Measurements from ENCODE around the gene RPL23.
A peak's percentile ranks its signal among the peaks of the same experiment; 100 is the strongest.

Gene RPL23

DNA sequence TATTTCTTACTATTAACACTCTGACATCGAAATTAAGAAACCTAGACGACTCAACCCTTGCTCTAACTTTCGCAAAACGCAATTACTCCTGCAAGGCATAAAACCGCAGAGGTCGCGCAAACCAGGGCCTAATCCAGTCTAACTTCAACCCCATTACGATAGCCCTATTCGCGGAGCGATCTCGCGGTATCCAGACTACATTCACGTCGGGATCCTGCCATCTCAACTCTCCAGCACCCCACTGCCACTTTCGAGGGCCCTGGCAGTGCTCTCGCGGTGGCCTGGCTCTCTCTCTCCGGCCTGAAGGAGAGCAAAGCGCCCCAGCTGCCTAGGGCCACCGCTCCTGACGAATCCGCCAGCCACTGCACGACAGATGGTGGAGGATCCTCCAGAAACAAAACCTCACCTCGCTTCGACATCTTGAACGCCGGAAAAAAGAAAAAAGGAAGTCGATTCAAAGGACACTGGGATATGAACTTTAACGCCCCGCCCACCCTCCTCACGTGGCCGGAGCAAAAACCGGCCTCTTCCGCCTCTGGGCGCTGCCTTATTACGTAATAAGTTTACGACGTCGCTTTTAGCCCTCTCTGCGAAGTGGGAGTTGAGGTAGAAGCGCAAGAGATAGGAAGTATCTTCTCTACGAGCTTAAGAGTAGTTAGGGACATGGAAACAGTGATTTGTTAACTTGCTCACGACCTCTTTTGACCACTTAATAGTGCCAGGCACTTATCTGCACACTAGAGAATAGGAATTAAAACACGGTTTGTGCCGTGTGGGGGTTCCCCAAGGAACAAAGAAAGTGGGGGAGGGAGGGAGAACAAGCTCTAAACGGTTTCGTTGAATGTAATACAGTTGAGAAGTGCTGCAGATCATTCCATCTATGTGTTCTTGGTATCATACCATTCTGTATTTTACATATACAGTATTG, at the start of gene RPL23:
TSS of gene RPL23 (minus strand) at position 430 of the 928 bp plus-strand sequence. CDS start at position 419, 11 bp downstream.
- H3K4me3 ChIP-seq (ENCODE audit: low read length), result peak within 1 kb of the TSS; percentile 99
- peak; percentile 97 for DNase-seq (ENCODE audit: low read depth)
- TF ChIP-seq CTCF (IDR thresholded peaks at IDR 0.05; ENCODE audit: insufficient read depth, low read depth, low read length, missing control alignments), result no peak

- H3K4me3 ChIP-seq (ENCODE audit: low read length), result no peak overlapping the region
- DNase-seq (ENCODE audit: low read depth), result peak; percentile 94
Observed at GRCh38 chr17:38900978-38901656, 47.6 kb upstream of the RPL23 start.

GRCh38 chr17:38899421-38899820, 45.9 kb upstream of the RPL23 start:
- no peak overlapping the region for H3K4me3 ChIP-seq (ENCODE audit: low read length)
- DNase-seq (ENCODE audit: low read depth), result no peak
- TF ChIP-seq CTCF (IDR thresholded peaks at IDR 0.05; ENCODE audit: insufficient read depth, low read depth, low read length, missing control alignments), result no peak

More at GRCh38 chr17:38900978-38901656, 47.6 kb upstream of the RPL23 start:
- no peak for TF ChIP-seq CTCF (IDR thresholded peaks at IDR 0.05; ENCODE audit: insufficient read depth, low read depth, low read length, missing control alignments)

DNA sequence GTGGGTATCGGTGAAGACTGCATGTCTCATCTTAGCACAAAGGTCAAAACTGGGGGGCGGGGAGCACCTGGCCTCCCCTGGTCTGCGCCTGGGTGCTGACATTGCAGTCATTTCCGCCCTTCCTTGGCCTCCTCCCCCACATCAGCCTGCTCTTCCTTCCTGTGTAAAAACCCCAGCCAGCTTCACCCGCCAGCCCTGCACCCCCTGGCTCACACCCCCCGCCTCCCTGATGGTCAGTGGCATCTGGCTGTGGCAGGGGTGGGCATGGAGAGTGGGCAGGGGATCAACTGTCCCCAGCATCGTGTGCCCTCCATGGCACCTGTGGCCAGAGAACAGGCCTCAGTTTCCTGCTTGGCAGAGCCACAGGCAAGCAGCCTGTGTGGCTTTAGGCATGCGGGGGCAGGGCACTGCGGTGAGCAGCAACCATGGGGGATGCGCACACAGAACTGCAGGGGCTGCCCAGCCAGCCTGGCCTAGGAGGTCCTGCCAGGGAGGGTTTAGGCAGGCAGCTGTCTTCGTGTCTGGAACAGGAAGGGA, 45.4 kb upstream of the RPL23 start:
- no peak overlapping the region for H3K4me3 ChIP-seq (ENCODE audit: low read length)
- no peak for TF ChIP-seq CTCF (IDR thresholded peaks at IDR 0.05; ENCODE audit: insufficient read depth, low read depth, low read length, missing control alignments)
- DNase-seq (ENCODE audit: low read depth), result no peak

DNA sequence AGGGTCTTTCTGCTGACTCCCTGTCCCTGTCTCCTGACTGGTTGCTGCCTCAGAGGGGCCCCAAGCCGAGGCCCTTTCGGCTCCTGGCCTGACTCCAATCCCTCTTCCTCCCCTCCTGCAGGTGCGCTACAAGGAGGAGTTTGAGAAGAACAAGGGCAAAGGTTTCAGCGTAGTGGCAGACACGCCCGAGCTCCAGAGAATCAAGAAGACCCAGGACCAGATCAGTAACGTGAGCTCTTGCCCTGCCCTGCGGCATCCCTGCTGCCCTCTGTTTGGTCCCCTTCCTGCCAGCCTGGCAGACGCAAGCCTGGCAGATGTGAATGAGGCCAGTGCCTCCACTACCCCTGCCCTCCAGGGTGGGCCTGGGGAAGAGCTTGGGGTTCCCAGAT, 44.8 kb upstream of the RPL23 start:
- H3K4me3 ChIP-seq (ENCODE audit: low read length), result no peak overlapping the region
- no peak for TF ChIP-seq CTCF (IDR thresholded peaks at IDR 0.05; ENCODE audit: insufficient read depth, low read depth, low read length, missing control alignments)
- no peak for DNase-seq (ENCODE audit: low read depth)

GRCh38 chr17:38897671-38898290, 44.3 kb upstream of the RPL23 start:
- no peak for TF ChIP-seq CTCF (IDR thresholded peaks at IDR 0.05; ENCODE audit: insufficient read depth, low read depth, low read length, missing control alignments)
- no peak overlapping the region for H3K4me3 ChIP-seq (ENCODE audit: low read length)
- no peak for DNase-seq (ENCODE audit: low read depth)
